HG03064 (cell line): ENCODE data around the gene UCN2.
"Not testable (repeated sequence)": the region's sequence is repeated elsewhere in the genome, so short reads cannot be mapped to it uniquely, and the experiment has no call there.

ENCODE experiments used
- ATAC-seq: cut with Tn5 transposase; IDR thresholded peaks from one replicate; pipeline ENCODE4 v1.9.1; 2021; ENCODE audit warnings: low read depth; ENCODE audit not compliant: unreplicated experiment

The UCN2 gene

GRCh38 chr3:48544141-48544540, 19.4 kb downstream of the UCN2 start:
- no peak for ATAC-seq

- ATAC-seq, result no peak
These were observed 20.2 kb downstream of the UCN2 start for GRCh38 chr3:48543271-48543866.

- no peak for ATAC-seq
These were observed 25.1 kb downstream of the UCN2 start for GRCh38 chr3:48538451-48538850.

DNA sequence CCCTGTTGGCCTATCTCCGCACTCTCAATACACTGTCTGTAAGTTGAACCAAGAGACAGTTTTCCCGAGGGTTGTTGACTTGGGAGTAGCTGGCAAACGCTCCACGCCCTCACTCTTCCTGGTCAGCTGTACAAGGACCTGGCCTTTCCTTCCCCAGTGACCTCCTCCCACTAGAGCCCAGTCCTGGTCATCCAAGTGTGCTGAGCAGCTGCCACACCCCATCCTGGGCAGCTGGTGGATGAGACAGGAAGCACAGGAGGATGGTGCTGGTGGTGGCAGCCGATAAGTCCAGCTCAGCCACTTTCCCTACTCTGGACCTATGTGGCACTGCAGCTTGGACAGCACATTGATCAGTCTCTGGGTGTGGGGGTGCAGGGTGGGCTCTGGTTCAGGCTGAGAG, 26.8 kb downstream of the UCN2 start:
- ATAC-seq, result no peak

DNA sequence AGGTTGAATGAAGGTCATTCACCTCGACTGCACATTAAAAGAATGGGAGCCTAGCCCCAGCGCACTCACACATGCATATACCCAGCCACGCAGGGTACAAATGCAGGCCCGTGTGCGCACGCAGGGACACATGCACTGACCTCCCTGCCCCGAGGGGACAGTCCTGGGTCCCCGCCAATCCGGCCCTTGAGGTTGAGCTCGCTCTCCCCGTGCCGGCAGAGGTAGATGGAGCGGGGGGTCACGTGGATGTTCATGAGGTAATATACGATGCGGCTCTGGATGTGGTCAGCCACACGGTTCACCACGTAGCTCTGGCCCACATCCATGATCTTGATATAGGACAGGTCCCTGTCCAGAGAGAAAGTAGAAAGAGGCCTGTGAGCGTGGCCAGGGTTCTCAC, 27.5 kb downstream of the UCN2 start:
- no peak for ATAC-seq

GRCh38 chr3:48535578-48535977, 28.0 kb downstream of the UCN2 start:
- ATAC-seq, result no peak

DNA sequence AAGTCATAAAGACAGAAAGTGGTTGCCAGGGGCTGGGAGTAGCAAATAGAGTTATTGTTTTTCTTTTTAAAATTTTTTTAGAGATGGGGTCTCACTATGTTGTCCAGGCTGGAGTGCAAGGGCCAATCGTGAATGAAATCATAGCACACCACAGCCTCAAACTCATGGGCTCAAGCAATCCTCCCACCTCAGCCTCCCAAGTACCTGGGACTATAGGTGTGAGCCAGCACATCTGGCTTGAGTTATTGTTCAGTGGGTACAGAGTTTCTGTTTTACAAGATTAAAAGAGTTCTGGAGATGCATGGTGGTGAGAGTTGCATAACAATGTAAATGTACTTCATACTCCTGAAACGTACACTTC, 30.6 kb downstream of the UCN2 start:
- ATAC-seq, result no peak

DNA sequence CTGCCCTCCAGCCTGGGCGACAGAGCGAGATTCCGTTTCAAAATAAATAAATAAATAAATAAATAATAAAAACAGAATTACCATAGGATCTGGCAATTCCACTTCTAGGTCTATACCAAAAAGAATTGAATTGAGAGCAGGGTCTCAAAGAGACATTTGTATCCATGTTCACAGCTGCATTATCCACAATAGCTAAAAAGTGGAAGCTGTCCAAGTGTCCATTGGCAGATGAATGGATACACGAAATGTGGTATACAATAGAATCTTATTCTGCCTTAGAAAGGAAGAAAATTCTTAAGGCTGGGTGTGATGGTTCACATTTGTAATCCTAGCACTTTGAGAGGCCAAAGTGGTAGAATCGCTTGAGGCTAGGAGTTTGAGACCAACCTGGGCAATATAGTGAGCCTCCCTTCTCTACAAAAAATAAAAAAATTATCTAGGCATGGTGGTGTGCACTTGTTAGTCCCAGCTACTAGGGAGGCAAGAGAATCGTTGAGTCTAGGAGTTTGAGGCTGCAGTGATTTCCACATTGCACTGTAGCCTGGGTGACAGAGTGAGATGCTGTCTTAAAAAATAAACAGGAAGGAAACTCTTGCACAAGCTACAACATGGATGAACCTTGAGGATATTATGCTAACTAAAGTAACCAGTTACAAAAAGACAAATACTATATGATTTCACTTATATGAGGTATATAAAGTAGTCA, 31.2 kb downstream of the UCN2 start:
- no peak for ATAC-seq

- ATAC-seq, result not testable (repeated sequence)
These were observed 32.9 kb downstream of the UCN2 start for GRCh38 chr3:48530701-48531100.

DNA sequence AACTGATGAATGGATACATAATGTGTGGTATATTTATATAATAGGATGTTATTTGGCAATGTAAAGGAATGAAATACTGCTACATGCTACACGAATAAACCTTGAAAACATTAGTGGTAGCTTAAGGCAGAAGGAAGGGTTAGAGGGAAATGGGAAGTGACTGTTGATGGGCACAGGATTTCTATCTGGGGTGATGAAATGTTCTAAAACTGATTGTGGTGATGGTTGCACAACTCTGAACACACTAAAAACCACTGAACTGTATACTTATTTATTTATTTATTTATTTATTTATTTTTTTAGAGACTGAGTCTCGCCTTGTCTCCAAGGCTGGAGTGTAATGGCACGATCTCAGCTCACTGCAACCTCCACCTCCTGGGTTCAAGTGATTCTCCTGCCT, 34.8 kb downstream of the UCN2 start:
- ATAC-seq, result no peak

DNA sequence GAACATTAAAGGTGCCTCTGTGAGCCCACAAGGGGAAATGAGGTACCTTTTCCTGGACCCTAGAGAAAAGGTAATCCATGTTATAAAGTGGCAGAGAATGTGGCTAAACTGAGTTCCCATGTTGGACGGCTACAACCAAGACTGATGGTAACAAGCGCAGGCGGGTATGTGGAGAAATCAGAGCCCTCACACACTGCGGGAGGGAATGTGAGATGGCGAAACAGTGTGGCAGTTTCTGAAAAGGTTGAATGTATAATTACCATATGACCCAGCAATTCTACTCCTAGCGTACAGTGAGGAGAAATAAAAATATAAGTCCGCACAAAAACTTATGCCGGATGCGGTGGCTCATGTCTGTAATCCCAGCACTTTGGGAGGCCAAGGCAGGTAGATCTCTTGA, 35.5 kb downstream of the UCN2 start:
- ATAC-seq, result no peak

GRCh38 chr3:48524970-48525369, 38.6 kb downstream of the UCN2 start:
- no peak for ATAC-seq

DNA sequence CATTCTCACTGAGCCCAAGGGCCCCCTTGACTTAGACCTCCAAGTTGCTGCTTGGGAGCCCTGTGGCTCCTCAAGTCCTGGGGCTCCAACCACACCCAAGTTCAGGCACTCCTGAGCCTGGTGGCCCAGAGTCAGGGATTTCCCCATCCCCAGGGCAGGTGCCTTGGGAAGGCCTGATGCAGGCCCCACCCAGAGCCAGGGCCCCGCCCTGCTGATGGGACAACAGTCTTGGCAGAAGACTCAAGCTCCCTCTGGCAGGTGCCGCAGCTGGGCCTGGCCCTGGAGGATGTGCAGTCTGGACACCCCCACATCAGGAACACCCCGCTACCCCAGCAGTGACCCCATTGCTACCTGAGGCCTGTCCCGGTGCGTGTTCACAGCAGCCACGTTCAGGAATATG, 41.9 kb downstream of the UCN2 start:
- no peak for ATAC-seq

DNA sequence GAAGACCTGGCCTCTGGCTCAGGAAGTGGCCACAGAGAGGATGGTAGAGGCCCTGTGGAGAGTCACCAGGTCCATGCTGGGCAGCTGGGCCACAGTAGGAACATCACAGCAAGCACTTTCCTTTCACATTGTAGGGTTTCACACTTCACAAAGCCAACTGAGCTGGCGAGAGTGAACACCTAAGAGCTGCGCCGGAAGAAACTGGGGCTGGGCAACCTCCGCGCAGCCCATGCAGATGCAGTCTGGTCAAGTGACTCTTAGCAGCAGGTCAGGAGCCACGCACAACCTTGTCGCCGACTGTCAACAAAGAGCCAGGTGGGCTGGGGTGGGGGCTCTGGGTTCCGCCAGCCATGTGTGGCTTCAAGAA, 44.3 kb downstream of the UCN2 start:
- ATAC-seq, result no peak

GRCh38 chr3:48518638-48519276, 44.8 kb downstream of the UCN2 start:
- no peak for ATAC-seq

- ATAC-seq, result no peak
These were observed 45.5 kb downstream of the UCN2 start for GRCh38 chr3:48518069-48518468.

DNA sequence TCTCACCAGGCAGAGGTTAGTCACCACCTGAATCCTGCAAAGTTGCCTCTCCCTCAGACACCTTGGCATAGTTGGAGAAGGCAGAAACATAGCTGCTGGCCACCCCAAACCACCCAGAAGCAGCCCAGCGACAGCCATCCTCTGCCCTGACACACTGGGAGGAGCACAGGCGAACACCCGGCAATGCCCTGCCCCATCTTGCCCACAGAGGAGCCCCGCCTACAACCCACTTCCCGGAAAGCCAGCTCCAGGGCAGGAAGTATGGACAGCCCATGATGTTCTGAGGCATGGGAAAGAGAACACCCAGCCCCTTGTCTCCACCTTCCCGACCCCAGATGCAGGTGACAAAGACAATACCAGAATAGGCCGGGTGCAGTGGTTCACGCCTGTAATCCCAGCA, 47.0 kb downstream of the UCN2 start:
- no peak for ATAC-seq

GRCh38 chr3:48514431-48515227, 49.0 kb downstream of the UCN2 start:
- no peak for ATAC-seq
